Fibroblast of the aortic adventitia (primary cell): ENCODE measurements around the gene OR2T6. TPM values are rescaled to one million over a fixed set of nuclear protein-coding genes. Genes with fewer than 3 reads are reported as not detected.

Experiments used
- DNase-seq: peaks from one replicate; pipeline ENCODE4 v3.0.0-alpha.2; 2010; ENCODE audit warnings: low read depth
- H3K4me3 ChIP-seq: 2 replicates; pipeline ENCODE4 v1.5.1; 2011; ENCODE audit warnings: low read depth, mild to moderate bottlenecking, control low read depth, low read length, moderate library complexity
- CTCF ChIP-seq: IDR thresholded peaks from 2 replicates; pipeline ENCODE4 v1.5.1; 2011; ENCODE audit warnings: mild to moderate bottlenecking, low read length, control low read depth, inconsistent platforms; ENCODE audit not compliant: insufficient read depth
- total RNA-seq: library from RNA; depleted of rRNA; stranded (reverse); fragments of >200 nt; gene quantifications from 2 replicates; pipeline ENCODE4 v1.2.3, GENCODE V29; 2012; ENCODE audit warnings: low replicate concordance

Gene OR2T6
- not detected in 2 replicates for total RNA-seq

GRCh38 chr1:248375446-248375845 lies at the start of gene OR2T6:
OR2T6 (plus strand) TSS chr1:248375746; CDS start chr1:248387609, 11,863 bp downstream.
- TF ChIP-seq CTCF, result no peak
- H3K4me3 ChIP-seq, result no peak within 1 kb of the TSS
- DNase-seq, result no peak

GRCh38 chr1:248343451-248343850 lies 32.1 kb upstream of the OR2T6 start:
- H3K4me3 ChIP-seq, result no peak overlapping the region
- no peak for DNase-seq
- no peak for TF ChIP-seq CTCF

GRCh38 chr1:248348475-248348874 lies 27.1 kb upstream of the OR2T6 start, which contains the start of gene OR14C36:
OR14C36 (plus strand) TSS chr1:248348775; CDS start chr1:248348775, 0 bp downstream.
- no peak for TF ChIP-seq CTCF

GRCh38 chr1:248359415-248359814 lies 16.1 kb upstream of the OR2T6 start:
- no peak for TF ChIP-seq CTCF
- H3K4me3 ChIP-seq, result no peak overlapping the region
- no peak for DNase-seq

More at GRCh38 chr1:248348475-248348874, 27.1 kb upstream of the OR2T6 start, which contains the start of gene OR14C36:
- no peak within 1 kb of the TSS for H3K4me3 ChIP-seq
- DNase-seq, result no peak

GRCh38 chr1:248361121-248361715 lies 14.3 kb upstream of the OR2T6 start, which contains the start of gene OR2T4:
OR2T4 (plus strand) TSS chr1:248361665; CDS start chr1:248361665, 0 bp downstream.
- no peak for TF ChIP-seq CTCF
- DNase-seq, result no peak
- H3K4me3 ChIP-seq, result no peak within 1 kb of the TSS

GRCh38 chr1:248366609-248367008 lies 8.9 kb upstream of the OR2T6 start:
- TF ChIP-seq CTCF, result no peak
- no peak for DNase-seq
- no peak overlapping the region for H3K4me3 ChIP-seq

- no peak overlapping the region for H3K4me3 ChIP-seq
- no peak for TF ChIP-seq CTCF
- DNase-seq, result no peak
Measured at GRCh38 chr1:248372394-248372793, 3.2 kb upstream of the OR2T6 start.
